CD4-positive, alpha-beta T cell treated with Interleukin-17A for 1 hour (primary cell): Measurements from ENCODE around the gene CRACR2B.
A peak's percentile ranks its signal among the peaks of the same experiment; 100 is the strongest.

ENCODE experiments used
- DNase-seq: peaks from one replicate; pipeline ENCODE4 v3.0.0-alpha.2; 2020

The CRACR2B gene

GRCh38 chr11:827146-827896 is 398 bp upstream of the CRACR2B start:
- DNase-seq, result no peak

- DNase-seq, result no peak
Measured at GRCh38 chr11:828506-829175, 922 bp downstream of the CRACR2B start.

- no peak for DNase-seq
Measured at GRCh38 chr11:829176-829846, 1.6 kb downstream of the CRACR2B start.

- no peak for DNase-seq
Measured at GRCh38 chr11:829847-830294, 2.2 kb downstream of the CRACR2B start.

- peak; percentile 67 for DNase-seq
Measured at GRCh38 chr11:830295-831117, 2.8 kb downstream of the CRACR2B start.

- DNase-seq, result no peak
Measured at GRCh38 chr11:831118-831864, 3.6 kb downstream of the CRACR2B start.

- no peak for DNase-seq
Measured at GRCh38 chr11:831961-832528, 4.3 kb downstream of the CRACR2B start.

GRCh38 chr11:832529-833113 is 4.9 kb downstream of the CRACR2B start, which contains the start of gene CD151:
Gene CD151 (plus strand): TSS chr11:832952. CDS start chr11:836070, 3,118 bp downstream.
- DNase-seq, result peak; percentile 44

- DNase-seq, result peak; percentile 39
Measured at GRCh38 chr11:833114-833791, 5.5 kb downstream of the CRACR2B start.

GRCh38 chr11:833849-834311 is 6.2 kb downstream of the CRACR2B start:
- no peak for DNase-seq

GRCh38 chr11:834371-835316 is 6.9 kb downstream of the CRACR2B start:
- no peak for DNase-seq

GRCh38 chr11:836274-836673 is 8.6 kb downstream of the CRACR2B start:
- DNase-seq, result no peak

GRCh38 chr11:836700-837099 is 9.0 kb downstream of the CRACR2B start:
- no peak for DNase-seq

- no peak for DNase-seq
Measured at GRCh38 chr11:837189-837989, 9.7 kb downstream of the CRACR2B start.

GRCh38 chr11:837990-838307 is 10.2 kb downstream of the CRACR2B start:
- DNase-seq, result no peak

GRCh38 chr11:838441-839279 is 10.9 kb downstream of the CRACR2B start:
- DNase-seq, result no peak

GRCh38 chr11:839280-839623 is 11.5 kb downstream of the CRACR2B start:
- DNase-seq, result no peak
